H1 (cell line): Measurements from ENCODE around the gene GNAT1. TPM values are rescaled to one million over a fixed set of nuclear protein-coding genes. Genes with fewer than 3 reads are reported as not detected.

Experiments used
- BCL11A ChIP-seq, 2 experiments: IDR thresholded peaks; one replicate each; pipeline ENCODE4 v1.6.1; 2011; ENCODE audit warnings: low read depth in 2 of 2, low read length in 2 of 2, mild to moderate bottlenecking in 2 of 2
- BRCA1 ChIP-seq: IDR thresholded peaks from 2 replicates; pipeline ENCODE4 v1.6.1; 2012; ENCODE audit warnings: low read depth, low read length, improper control_type of control experiment
- CREB1 ChIP-seq: IDR thresholded peaks from 2 replicates; pipeline ENCODE4 v1.6.1; 2012; ENCODE audit warnings: inconsistent platforms
- E2F6 ChIP-seq: IDR thresholded peaks from 2 replicates; pipeline ENCODE4 v1.6.1; 2012; ENCODE audit warnings: inconsistent platforms
- EGR1 ChIP-seq: IDR thresholded peaks from 2 replicates; pipeline ENCODE4 v1.6.1; 2011; ENCODE audit warnings: low read depth, low read length, borderline replicate concordance
- EP300 ChIP-seq, 2 experiments: IDR thresholded peaks; 1 replicate in 1 of 2; 2 replicates in 1 of 2; pipeline ENCODE4 v1.6.1; 2011 to 2012; ENCODE audit warnings: low read depth in 2 of 2, low read length in 2 of 2, mild to moderate bottlenecking in 2 of 2, borderline replicate concordance in 1 of 2, inconsistent platforms in 1 of 2, moderate library complexity in 1 of 2
- FOSL1 ChIP-seq: IDR thresholded peaks from 2 replicates; pipeline ENCODE4 v1.6.1; 2011; ENCODE audit warnings: mild to moderate bottlenecking, low read depth, low read length, moderate library complexity; ENCODE audit not compliant: insufficient read depth
- HDAC2 ChIP-seq, 2 experiments: fragments of 300-600 bp in 1 of 2; sonication (generic) in 1 of 2; IDR thresholded peaks; 2 replicates each; pipeline ENCODE4 v1.6.1; 2011 to 2012; ENCODE audit warnings: low read depth in 2 of 2, low read length in 2 of 2, mild to moderate bottlenecking in 2 of 2, moderate library complexity in 2 of 2, borderline replicate concordance in 1 of 2, inconsistent platforms in 1 of 2
- KDM4A ChIP-seq: IDR thresholded peaks from one replicate; pipeline ENCODE4 v1.7.1; 2012; ENCODE audit warnings: low read depth, mild to moderate bottlenecking, moderate library complexity, low read length, inconsistent platforms; ENCODE audit not compliant: severe bottlenecking
- MAX ChIP-seq: IDR thresholded peaks from 2 replicates; pipeline ENCODE4 v1.6.1; 2012; ENCODE audit warnings: inconsistent platforms
- NANOG ChIP-seq: IDR thresholded peaks from 2 replicates; pipeline ENCODE4 v1.6.1; 2011; ENCODE audit warnings: low read length, low read depth, mild to moderate bottlenecking, inconsistent platforms; ENCODE audit not compliant: insufficient read depth, poor library complexity, severe bottlenecking
- NRF1 ChIP-seq: IDR thresholded peaks from 2 replicates; pipeline ENCODE4 v1.6.1; 2011; ENCODE audit warnings: mild to moderate bottlenecking, low read depth, low read length, improper control_type of control experiment
- PHF8 ChIP-seq: fragments of 200-600 bp; sonication (generic); conservative IDR thresholded peaks from 2 replicates; pipeline ENCODE4 v1.7.1; 2012; ENCODE audit warnings: low read depth, mild to moderate bottlenecking, inconsistent platforms, low read length, moderate library complexity
- POU5F1 ChIP-seq: IDR thresholded peaks from 2 replicates; pipeline ENCODE4 v1.6.1; 2011; ENCODE audit warnings: low read depth, mild to moderate bottlenecking, low read length, moderate library complexity
- SP2 ChIP-seq: IDR thresholded peaks from 2 replicates; pipeline ENCODE4 v1.6.1; 2012; ENCODE audit warnings: mild to moderate bottlenecking, low read length, inconsistent platforms
- SP4 ChIP-seq: IDR thresholded peaks from 2 replicates; pipeline ENCODE4 v1.6.1; 2012; ENCODE audit warnings: low read length, inconsistent platforms
- SUZ12 ChIP-seq: fragments of 200-600 bp; sonication (generic); IDR thresholded peaks from 2 replicates; pipeline ENCODE4 v1.6.1; 2012; ENCODE audit warnings: mild to moderate bottlenecking, inconsistent platforms, low read length, moderate library complexity, mixed read lengths
- TAF1 ChIP-seq: IDR thresholded peaks from 2 replicates; pipeline ENCODE4 v1.6.1; 2011; ENCODE audit warnings: mild to moderate bottlenecking, low read depth, low read length
- TAF7 ChIP-seq: optimal IDR thresholded peaks from 2 replicates; pipeline ENCODE3; 2011; ENCODE audit warnings: low read depth, mild to moderate bottlenecking, inconsistent platforms, low read length, moderate library complexity, borderline replicate concordance
- ZNF274 ChIP-seq: IDR thresholded peaks from 2 replicates; pipeline ENCODE4 v1.7.0; 2012; ENCODE audit warnings: low read length, borderline replicate concordance; ENCODE audit errors: extremely low read depth
- polyA plus RNA-seq, 7 experiments: library from polyadenylated mRNA; depleted of rRNA in 3 of 7; stranded (reverse) in 5 of 7; unstranded in 2 of 7; fragments of >200 nt in 5 of 7; fragments of 200-250 nt in 2 of 7; gene quantifications; 1 replicate in 5 of 7; 2 replicates in 1 of 7; 4 replicates in 1 of 7; pipeline versions ENCODE4 v1.2.1 to v1.2.3, GENCODE V29; 2011 to 2013; ENCODE audit warnings: missing spikeins in 2 of 7, mixed read lengths in 2 of 7
- total RNA-seq: library from RNA; stranded (reverse); fragmentation: NEBNext Ultra II Directional; extraction: Animal tissue kit (Norgen Biotek cat#: 25700); gene quantifications from 2 replicates; pipeline ENCODE4 v1.2.1, GENCODE V29; 2021

Gene GNAT1
- total and polyA plus RNA-seq, 2 of the 8 experiments (the other 6 are each of a cell fraction or from before 2014, with no cell fraction given) = 0.08 TPM; not detected in 1

- TF ChIP-seq BRCA1 (no peak), CREB1 (0 out of 2 replicates have a peak, but pooled peaks have one; percentile 8), SUZ12 (peak; percentile 59; the same call in 1 of the 2 replicates), NANOG (no peak), NRF1 (no peak), MAX (no peak), PHF8 (0 out of 2 replicates have a peak, but pooled peaks have one; percentile 7), KDM4A (peak; percentile 46), E2F6 (0 out of 2 replicates have a peak, but pooled peaks have one; percentile 21), FOSL1 (no peak), EP300 (IDR thresholded peaks at IDR 0.05; ENCODE audit: borderline replicate concordance in 1 of 2, low read depth in 2 of 2, low read length in 2 of 2) (no peak), POU5F1 (no peak), EGR1 (peak; percentile 50; the same call in 1 of the 2 replicates), BCL11A (IDR thresholded peaks at IDR 0.05; ENCODE audit: low read depth in 2 of 2, low read length in 2 of 2) (no peak), SP2 (no peak), SP4 (0 out of 2 replicates have a peak, but pooled peaks have one; percentile 12), TAF1 (0 out of 2 replicates have a peak, but pooled peaks have one; percentile 22), HDAC2 (IDR thresholded peaks at IDR 0.05; ENCODE audit: borderline replicate concordance in 1 of 2, low read depth in 2 of 2, low read length in 2 of 2) (no peak), TAF7 (no peak), ZNF274 (no peak)
Measured at GRCh38 chr3:50205413-50206276, 14.2 kb downstream of the GNAT1 start (continued).
